ENCODE data around the gene TGM3. TPM values are rescaled to one million over a fixed set of nuclear protein-coding genes. Genes with fewer than 3 reads are reported as not detected.
A peak's percentile ranks its signal among the peaks of the same experiment; 100 is the strongest.

The TGM3 gene
- total RNA-seq, 1 donor from 2014 or later = 1.5 TPM

GRCh38 chr20:2280082-2280481, 15.7 kb upstream of the TGM3 start:
- H3K4me3 Mint-ChIP-seq = no peak overlapping the region
- H3K4me1 Mint-ChIP-seq (ENCODE audit: unreplicated experiment) = no peaks in the 10 kb centered on the region
- DNase-seq (ENCODE audit: extremely low spot score, unreplicated experiment) = no peak
- H3K27me3 Mint-ChIP-seq = peaks cover 9% of the 10 kb centered on the region
- H3K27ac Mint-ChIP-seq = no peak overlapping the region
- no peaks in the 10 kb centered on the region for H3K9me3 Mint-ChIP-seq
- TF ChIP-seq CTCF (conservative IDR thresholded peaks at IDR 0.05) = no peak
- no peaks in the 10 kb centered on the region for H3K36me3 Mint-ChIP-seq

GRCh38 chr20:2281563-2281962, 14.2 kb upstream of the TGM3 start:
- TF ChIP-seq CTCF (conservative IDR thresholded peaks at IDR 0.05) = no peak
- Mint-ChIP-seq H3K4me3 (no peak overlapping the region), H3K9me3 (no peaks in the 10 kb centered on the region), H3K4me1 (ENCODE audit: unreplicated experiment) (no peaks in the 10 kb centered on the region), H3K27ac (no peak overlapping the region), H3K36me3 (no peaks in the 10 kb centered on the region), H3K27me3 (peaks cover 9% of the 10 kb centered on the region)
- DNase-seq (ENCODE audit: extremely low spot score, unreplicated experiment) = no peak

- DNase-seq (ENCODE audit: extremely low spot score, unreplicated experiment) = peak; percentile 20
- Mint-ChIP-seq H3K4me3 (no peak overlapping the region), H3K4me1 (ENCODE audit: unreplicated experiment) (no peaks in the 10 kb centered on the region), H3K27me3 (peaks cover 9% of the 10 kb centered on the region), H3K36me3 (no peaks in the 10 kb centered on the region), H3K9me3 (no peaks in the 10 kb centered on the region), H3K27ac (no peak overlapping the region)
- no peak for TF ChIP-seq CTCF (conservative IDR thresholded peaks at IDR 0.05)
Observed at GRCh38 chr20:2282181-2282580, 13.6 kb upstream of the TGM3 start.

GRCh38 chr20:2283706-2284423, 11.9 kb upstream of the TGM3 start:
- Mint-ChIP-seq H3K9me3 (no peaks in the 10 kb centered on the region), H3K36me3 (no peaks in the 10 kb centered on the region), H3K27ac (no peak overlapping the region), H3K4me3 (no peak overlapping the region), H3K4me1 (ENCODE audit: unreplicated experiment) (no peaks in the 10 kb centered on the region), H3K27me3 (peaks cover 3% of the 10 kb centered on the region)
- no peak for TF ChIP-seq CTCF (conservative IDR thresholded peaks at IDR 0.05)
- DNase-seq (ENCODE audit: extremely low spot score, unreplicated experiment) = no peak

- no peak overlapping the region for H3K4me3 Mint-ChIP-seq
- peaks cover 5% of the 10 kb centered on the region for H3K4me1 Mint-ChIP-seq (ENCODE audit: unreplicated experiment)
- TF ChIP-seq CTCF (conservative IDR thresholded peaks at IDR 0.05) = no peak
- H3K36me3 Mint-ChIP-seq = no peaks in the 10 kb centered on the region
- H3K27me3 Mint-ChIP-seq = peaks cover 9% of the 10 kb centered on the region
- no peaks in the 10 kb centered on the region for H3K9me3 Mint-ChIP-seq
- no peak overlapping the region for H3K27ac Mint-ChIP-seq
- no peak for DNase-seq (ENCODE audit: extremely low spot score, unreplicated experiment)
Observed at GRCh38 chr20:2285193-2285592, 10.6 kb upstream of the TGM3 start.
